ENCODE measurements around the gene TMEM250.

TMEM250 gene

DNA sequence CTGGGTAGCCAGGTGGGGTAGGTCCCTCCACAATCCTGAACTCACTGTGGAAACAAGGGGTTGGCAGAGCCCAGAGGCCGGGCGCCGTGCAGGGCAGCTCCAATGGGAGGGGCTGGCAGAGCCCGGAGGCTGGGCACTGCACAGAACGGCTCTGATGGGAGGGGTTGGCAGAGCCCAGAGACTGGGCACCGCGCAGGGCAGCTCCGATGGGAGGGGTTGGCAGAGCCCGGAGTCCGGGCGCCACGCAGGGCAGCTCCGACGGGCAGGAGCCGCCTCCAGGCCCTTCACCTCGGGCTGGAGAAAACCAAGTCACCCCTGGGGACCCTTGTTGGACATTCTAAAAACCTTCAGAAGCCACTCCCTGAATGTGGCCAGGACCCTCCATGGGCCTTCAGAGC, 32.9 kb downstream of the TMEM250 start:
- FAIRE-seq (no peak), DNase-seq (ENCODE audit: insufficient read length, low spot score) (no peak)

DNA sequence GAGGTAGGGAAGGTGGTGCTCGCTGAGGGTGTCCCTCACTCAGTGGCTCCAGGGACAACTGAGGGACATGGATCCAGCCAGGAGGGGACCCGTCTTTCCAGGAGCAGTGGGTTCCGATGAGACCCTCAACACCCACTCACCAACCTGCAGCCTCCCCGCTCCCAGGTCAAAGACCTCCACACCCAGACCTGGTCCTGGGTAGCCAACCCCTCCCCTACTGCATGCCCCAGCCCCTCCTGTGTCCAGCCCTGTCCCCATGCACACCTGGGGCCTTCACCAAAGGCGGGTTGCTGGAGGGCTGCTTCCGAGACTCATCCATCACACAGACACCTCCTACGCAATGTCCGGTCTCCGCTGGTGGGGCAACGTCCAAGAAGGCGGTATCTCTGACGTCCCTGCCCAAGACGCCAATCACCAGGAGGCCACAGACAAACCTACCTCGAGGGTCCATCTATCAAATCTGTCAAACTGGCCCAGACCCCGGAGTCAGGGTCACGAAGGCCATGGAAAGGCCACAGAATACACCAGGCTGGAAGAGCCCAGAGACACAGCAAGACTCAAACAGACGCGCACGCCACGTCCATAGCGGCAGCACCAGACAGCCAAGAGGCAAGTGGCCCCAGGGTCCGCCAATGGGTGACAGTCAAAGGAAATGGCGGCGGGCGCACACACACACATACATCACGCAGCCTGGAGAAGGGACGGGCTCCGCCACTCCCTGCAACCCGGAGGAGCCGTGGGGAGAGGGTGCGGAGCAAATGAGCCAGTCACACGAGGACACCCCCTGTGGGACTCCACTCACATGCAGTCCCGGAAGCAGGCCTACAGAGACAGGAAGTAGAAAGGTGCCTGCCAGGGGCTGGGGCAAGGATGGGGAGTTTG, 34.4 kb downstream of the TMEM250 start:
- FAIRE-seq (no peak), DNase-seq (ENCODE audit: insufficient read length, low spot score) (no peak)

DNA sequence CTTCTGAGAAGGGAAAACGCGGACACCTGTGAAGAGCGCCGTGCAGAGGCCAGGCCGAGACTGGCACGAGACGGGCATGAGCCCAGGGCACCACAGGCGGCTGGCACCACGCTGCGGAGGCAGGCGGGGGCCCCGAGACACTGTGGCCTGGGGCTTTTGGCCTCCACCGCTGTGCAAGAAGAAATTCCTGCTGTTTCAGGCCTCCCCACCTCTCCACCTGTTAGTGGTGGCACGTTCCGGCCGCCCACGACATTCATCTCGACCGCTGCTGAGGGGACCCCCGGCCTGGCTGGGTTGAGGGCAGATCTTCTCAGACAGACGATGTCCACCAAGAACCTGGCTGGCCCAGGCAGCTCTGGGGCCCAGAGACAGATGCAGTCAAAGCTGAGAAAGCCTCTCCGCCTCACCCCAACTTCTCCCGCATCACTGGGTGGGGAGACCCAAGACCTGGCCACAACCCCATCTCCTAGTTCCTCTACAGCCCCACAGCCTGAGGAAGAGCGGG, 35.1 kb downstream of the TMEM250 start:
- DNase-seq (ENCODE audit: insufficient read length, low spot score) (no peak), FAIRE-seq (no peak)

DNA sequence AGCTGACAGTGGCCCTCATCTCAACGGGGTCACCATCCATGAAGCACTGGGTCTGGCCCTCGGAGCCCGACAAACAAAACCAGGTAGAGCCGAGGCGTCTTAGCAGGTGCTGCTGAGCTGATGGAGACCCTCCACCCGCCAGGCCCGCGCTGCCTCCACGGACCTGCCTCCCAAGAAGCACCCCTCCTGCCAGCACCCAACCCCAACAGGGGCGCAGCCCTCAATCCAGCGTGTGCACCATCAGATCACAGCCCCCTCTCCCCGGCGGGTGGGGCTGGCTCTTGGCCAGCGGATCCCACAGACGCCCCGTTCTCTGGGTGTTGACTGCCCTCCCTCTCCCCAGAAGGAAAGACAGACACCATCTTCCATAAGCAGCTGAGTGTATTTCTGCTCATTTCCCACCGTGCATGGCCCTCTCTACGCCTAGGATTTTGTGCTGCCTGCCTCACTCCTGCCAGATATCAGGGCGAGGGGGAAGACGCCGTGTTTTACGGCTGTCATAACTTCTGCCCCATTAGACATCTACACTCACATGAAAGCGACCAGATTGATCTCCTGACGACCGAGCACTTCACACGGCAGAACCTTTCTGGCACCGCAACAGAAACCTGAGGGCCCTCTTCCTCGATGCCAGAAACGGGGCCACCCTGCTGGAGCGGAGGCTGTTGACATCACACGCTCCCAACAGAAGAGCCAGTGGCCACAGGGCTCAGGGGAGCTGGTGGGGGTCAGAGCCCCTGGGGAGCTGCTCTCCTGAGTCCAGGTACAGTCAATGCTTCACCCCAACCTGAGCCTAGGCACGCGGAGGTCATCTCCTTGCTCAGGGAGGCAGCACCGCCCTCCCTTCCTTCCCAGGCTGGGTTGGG, 35.9 kb downstream of the TMEM250 start:
- no peak for DNase-seq (ENCODE audit: insufficient read length, low spot score)

DNA sequence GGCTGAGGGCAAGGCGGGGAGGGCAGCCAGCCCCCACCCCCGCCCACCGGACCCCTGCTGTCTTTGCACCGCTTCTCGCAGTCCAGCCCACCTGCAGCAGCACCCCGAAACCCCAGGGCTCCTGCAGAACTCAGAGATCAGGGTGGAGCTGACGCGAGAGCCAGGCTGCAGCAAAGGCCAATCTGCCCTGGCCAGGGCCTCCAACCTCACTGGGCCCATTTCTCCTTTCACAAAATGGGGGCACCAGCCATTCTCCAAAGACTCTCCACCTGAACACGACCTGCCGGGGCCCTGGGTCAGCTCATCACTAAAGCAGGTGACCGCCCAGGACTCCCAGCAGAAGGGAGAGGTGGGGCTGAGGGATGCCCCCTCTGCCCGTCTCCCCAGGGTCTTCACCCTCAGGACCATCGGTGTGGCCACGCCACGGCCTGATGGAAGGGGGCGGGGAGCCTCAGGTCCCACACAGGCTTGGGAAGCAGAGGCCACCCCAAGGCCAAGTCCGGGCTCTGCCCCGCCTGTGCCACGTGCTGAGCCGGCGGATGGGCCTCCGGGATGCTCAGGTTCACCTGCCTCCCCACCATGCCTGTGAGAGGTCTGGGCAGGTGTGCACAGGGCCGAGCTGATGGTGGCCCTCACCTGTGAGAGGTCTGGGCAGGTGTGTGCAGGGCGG, 36.7 kb downstream of the TMEM250 start:
- no peak for DNase-seq (ENCODE audit: insufficient read length, low spot score)
- FAIRE-seq, result no peak

More for the DNA sequence above, 35.9 kb downstream of the TMEM250 start:
- FAIRE-seq, result no peak

DNA sequence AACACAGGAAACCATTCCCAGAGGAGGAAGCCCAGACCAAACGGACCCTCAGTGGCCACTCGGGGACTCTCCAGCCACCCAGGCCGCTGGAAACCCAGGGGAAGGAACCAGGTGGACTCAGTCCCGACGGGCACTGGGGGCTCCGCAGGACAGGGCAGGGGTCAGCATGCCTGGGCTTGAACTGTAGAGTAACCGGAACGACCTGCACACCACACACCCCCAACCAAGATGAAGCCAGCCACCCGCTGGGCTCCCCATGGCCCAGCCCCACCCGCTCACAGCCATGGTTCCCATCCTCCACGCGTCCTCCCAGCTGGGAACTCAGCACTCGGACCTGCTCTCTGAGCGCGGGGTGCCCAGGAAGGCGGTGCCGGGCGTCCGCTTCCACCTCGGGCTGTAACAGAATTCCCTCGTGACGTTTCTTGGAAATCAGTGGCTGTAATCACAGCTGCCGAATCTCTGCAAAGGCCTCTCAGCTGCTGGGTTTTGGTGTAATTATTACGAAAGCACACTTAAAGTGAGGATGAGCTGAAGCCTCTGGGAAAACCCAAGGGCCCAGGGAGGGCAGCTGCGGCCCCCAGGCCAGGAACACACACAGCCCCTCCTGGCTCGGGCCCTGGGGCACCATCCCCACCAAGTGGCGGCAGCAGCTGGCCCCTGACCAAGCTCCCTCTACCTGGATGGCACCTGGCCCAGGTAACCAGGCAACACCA, 37.4 kb downstream of the TMEM250 start:
- no peak for FAIRE-seq
- no peak for DNase-seq (ENCODE audit: insufficient read length, low spot score)

DNA sequence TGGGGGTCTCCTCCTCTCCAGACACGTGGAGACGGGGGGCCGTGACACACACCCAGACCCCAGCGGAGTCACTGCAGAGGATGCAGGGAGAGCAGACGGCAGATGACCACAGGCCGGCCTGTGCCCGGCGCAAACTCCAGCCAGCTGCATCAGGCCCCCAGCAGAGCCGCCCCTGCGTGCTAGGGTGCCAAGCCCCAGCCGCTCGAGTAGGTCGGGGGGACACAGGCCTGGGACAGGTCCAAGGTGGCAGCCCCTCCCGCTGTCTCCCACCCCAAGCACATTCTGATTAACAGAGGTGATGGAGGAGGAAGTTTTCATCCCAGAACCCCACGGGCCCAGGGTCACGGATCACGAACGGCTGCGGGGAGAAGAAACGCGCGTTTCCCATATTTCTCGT, 38.0 kb downstream of the TMEM250 start:
- DNase-seq (ENCODE audit: insufficient read length, low spot score) (no peak), FAIRE-seq (no peak)

DNA sequence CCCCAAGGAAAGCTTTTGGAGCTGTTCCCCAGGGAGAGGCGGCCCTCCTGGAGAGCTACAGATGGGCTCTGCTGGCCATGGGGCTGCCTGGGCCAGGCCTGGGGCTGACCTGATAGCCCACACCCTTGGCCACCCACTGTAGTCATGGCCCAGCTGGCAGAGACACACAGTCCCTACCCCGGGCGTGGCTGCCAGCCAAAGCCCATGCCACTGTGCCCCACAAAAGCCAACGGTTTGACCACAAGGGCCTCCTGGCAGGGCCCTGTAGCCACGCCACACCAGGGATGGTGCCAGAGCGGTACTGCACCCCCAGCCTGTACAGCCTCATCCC, 38.8 kb downstream of the TMEM250 start:
- DNase-seq (ENCODE audit: insufficient read length, low spot score) (no peak), FAIRE-seq (no peak)

DNA sequence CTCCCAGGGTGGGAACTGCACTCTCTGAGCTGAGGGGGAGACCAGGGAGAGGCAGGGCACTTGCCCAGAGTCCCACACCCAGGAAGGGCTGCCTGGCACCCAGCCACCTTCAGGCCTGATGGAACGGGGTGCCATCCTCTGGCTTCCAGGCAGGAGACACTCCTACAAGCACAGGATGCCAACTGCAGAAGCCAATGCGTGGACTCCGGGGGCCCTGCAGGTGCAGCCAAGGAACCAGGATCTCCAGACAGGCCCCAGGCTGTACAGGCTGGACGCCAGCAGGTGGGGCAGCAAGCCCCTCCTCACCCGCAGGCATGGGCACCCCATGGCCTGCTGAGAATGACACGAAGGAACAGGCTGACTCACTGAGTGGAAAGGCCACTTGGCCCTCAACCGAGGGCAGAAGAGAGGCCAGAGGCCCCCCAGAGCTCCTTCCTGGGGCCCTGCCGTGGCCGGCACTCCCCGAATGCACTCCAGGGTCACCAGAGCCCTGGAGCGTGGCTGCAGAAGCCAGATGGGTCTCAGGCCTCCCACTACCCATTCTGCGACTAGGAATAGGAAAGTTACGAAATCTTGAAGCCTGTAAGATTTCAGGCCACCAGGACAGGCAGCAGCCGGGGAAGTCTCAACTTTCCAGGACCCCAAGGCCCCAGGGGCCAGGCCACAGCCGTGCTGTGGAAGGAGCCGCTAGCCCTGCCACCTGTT, 39.3 kb downstream of the TMEM250 start:
- no peak for DNase-seq (ENCODE audit: insufficient read length, low spot score)
- FAIRE-seq, result no peak

DNA sequence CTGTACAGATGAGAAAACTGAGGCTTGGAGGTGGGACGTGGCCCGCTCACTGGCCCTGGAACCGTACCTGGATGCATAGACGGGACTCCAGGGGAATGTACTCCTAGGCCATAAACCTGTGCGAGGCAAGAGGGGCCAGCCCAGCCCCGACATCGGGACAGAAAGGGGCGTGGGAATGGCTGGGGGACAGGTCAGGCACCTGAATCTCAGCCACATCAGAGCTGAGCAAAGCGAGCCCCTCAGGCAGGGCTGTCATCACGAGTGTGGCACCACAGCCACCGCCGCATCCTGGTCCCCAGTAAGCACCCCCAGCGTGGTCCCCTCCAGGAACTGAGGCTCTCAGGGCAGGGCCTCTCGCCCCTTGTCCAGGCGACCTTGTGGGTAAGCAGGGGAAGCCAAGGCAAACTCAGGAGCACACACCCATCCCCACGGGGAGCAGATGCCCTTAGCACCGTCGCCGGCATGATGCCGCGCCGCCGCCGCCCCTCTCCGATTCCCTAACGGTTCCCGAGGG, 40.1 kb downstream of the TMEM250 start:
- no peak for FAIRE-seq
- DNase-seq (ENCODE audit: insufficient read length, low spot score), result no peak

DNA sequence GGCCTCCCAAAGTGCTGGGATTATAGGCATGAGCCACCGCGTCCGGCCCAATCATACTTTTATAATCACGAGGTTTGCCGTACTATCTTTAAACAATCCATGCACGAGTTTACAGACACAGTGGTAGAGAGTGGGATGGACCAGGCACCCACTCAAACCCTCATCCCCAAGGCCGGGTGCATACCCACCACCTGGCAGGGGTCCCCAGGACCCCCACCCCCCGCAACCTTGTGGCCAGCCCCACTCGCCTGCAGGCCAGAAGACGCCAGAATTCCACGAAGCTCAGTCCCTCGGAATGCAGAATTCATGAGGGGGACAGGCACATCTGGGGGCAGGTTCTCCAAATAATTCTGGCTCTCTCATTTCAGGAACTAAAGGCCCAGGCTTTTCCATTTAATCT, 40.7 kb downstream of the TMEM250 start:
- FAIRE-seq (no peak), DNase-seq (ENCODE audit: insufficient read length, low spot score) (no peak)

DNA sequence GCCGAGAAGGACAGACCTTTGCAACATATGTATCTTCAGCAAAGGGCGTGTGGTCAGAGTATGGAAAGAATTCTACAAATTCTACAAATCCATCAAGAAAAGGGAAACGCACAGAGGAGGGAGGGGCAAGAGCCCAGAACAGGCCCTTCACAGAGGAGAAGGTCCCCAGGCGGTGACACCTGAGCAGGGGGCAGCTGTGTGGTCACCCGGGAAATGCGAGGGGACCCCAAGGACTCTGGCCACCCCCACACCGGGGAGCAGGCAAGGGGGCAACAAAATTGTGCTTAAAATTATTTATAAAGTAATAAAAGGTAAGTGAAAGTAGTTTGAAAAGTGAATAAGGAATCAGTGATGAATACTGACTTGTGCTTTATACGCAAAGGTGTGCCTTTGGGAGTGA, 41.2 kb downstream of the TMEM250 start:
- FAIRE-seq, result no peak
- no peak for DNase-seq (ENCODE audit: insufficient read length, low spot score)

DNA sequence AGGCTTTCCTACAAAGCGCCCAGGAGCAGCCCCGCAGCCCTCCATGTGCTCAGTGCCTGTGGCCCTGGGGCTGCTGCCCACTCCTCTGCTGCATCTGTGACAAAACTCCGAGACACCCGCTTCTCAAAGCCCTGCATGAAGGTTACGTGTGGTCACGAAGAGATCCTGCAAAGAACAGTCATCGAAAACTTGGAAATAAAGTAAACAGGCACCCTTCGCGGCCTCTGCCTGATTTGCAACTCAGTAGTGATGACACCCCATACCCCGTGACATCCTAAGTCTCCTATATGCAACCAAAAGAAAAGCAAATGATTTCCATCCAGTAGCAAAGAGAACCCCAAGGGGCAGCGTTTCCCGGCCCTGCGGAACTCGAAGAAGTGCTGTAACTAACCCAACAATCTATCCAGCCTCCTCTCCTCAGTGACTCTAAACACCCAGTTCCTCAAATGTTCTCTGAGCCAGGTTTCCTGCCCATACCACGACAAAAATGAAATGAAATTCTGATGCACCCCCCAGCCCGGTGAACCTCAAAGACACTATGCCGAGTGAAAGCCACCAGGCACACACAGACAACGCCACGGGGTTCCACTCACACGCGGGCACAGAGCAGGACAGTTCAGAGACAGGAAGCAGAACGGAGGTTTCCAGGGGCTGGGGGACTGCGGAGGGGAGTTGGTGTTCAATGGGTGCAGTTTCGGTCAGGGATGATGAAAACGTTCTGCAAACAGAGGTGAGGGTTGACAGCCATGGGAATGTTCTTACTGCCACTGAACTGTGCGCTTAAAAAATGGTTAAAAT, 42.6 kb downstream of the TMEM250 start:
- DNase-seq (ENCODE audit: insufficient read length, low spot score) (no peak), FAIRE-seq (no peak)

DNA sequence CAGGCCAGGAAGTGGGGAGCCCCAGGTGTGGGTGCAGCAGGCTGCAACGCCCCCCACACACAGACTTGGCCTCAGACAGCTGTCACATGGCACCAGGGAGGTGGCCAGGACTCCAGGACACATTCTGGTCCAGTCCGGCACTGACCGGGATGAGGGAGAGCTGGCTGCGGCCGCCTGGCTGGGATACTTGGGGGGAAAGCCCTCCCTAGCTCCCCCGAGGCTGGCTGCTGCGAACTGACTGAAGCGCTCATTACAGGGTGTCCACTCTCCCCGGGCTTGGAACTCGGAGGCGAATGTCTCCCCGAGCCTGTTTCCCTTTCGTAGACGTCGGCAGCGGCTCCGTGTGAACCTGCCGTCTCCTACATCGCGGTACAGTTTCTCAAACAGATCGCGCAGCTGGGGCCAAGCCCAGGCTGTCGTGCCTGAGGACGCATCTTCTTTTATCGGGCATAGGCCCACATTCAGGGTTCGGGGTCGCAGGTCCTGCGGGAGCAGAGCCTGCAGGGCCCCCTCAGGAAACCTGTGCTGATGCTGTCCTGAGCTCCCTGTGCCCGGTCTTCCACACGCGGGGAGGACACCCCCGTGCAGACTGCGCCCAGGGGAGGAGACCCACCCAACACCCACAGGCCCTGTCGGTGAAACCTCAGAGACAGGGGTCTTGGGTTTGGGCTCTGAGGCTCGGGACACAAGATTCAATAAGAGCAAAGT, 43.4 kb downstream of the TMEM250 start:
- FAIRE-seq, result no peak
- DNase-seq (ENCODE audit: insufficient read length, low spot score), result no peak

DNA sequence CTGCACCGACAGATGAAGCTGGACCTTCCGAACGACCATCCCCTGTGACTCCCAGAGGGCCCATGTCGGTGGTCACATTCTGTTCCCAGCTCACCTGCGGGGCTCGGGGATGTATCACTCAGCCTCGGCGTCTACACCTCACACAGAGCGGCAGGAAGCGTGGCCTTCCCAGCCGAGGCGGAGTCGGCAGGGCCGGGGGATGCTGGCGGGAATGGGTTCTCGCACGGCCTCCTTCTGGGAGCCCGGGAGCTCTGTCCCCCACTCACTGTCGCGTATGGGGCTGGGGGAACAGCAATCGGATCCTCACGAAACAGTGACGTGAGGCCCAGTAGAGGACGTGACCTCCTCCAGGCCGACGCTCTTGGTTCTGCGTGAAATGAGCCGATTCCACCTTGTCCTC, 44.0 kb downstream of the TMEM250 start:
- FAIRE-seq, result no peak
- DNase-seq (ENCODE audit: insufficient read length, low spot score), result no peak

Measured in HTR-8/SVneo (cell line).